GM21786 (cell line): ENCODE results near the gene CD8B.
"Not testable (repeated sequence)": the region's sequence is repeated elsewhere in the genome, so short reads cannot be mapped to it uniquely, and the experiment has no call there.

Experiments
- ATAC-seq: cut with Tn5 transposase; IDR thresholded peaks from one replicate; pipeline ENCODE4 v1.9.1; 2021; ENCODE audit not compliant: unreplicated experiment

Gene CD8B

DNA sequence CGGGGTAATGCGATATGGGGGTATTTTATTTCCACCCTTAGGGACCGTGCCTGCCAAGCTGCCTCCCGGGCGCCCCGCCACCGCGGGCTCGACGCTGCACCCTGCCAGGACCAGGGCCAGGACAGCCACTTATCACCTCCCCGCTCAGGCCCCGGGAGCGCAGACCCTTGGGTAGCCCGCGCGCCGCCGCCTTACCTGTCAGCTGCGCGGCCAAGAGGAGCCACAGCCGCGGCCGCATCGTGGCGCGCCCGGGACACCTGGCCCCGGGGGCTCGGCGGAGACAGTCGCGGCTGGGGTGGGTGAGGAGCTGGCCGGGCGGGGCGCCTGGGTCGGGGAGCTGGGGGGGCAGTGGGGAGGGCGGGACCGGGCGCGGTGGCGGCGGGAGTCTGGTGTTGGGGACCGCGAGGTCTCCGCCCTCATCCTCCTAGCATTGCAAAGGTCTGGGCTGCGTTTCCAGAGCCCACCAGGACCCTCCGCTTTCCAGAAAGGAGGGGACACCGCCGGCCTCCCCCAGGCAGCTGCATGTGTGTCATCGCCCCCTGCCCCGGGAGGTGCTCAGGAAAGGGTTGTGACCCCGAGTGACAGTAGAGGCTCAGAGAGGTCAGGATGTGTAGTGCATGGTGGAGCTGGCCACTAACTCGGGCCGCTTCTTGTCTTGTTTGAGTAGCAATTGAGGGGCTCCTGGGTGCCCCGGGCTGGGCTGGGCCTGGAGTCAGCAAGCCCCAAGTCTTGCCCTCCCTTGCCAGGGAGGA is at the start of gene CD8B:
Gene CD8B (minus strand): TSS at position 259 of the 752 bp plus-strand sequence. CDS start 21 bp downstream, at position 238.
- not testable (repeated sequence) for ATAC-seq

DNA sequence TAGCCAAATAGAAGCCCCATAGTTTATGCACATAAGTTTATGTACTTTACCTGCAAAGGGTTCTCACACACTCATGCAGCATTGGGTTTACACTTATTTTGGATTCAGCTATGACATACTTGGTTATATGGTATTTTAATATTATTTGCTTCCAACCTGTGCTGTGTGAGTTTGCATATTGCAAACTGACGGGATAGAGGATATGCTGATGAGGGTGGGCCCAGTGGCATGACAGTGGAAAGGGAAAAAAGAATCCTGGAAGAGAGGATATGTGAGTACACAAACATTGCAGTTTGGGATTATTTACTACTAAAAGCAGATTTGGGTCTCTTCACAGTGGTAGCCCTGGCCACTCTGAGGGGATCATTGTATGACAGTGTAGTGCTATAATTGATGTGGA is 44.2 kb upstream of the CD8B start:
- ATAC-seq = not testable (repeated sequence)

DNA sequence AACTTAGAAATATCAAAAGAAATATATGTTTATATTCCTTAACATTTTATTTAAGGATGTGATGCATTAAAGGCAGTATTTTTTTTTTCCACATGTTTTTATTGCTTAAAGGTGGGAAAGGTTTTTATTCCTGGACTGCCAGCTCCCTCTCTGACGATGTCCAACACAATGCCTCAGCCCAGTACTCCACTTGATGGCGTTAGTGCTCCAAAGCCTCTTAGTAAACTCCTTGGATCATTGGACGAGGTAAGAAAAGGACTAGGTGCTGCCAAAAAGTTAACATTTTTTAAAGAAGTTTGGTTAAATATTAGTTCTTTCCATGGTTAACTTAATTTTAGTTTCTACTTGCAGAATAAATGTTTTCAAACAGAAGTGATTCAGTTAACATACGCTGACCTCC is 39.0 kb upstream of the CD8B start:
- not testable (repeated sequence) for ATAC-seq

DNA sequence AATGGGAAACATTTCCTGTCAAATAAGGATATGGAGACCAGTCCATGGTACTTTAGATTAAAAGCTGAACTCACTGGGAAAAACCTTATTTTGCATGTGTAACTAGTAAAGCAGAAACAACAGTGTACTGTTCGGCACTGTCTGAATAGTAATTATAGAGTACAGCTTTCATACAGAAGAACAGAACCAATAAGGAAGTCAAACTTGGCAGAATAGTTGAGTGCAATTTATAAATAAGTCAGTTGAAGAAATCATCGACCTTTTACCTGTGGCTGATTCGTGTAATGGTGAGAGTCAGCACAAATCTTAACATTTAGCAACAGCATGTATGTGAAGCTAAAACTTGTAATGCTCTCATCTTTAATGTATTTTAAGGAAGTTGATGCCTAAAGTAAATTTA is 24.3 kb upstream of the CD8B start:
- not testable (repeated sequence) for ATAC-seq

DNA sequence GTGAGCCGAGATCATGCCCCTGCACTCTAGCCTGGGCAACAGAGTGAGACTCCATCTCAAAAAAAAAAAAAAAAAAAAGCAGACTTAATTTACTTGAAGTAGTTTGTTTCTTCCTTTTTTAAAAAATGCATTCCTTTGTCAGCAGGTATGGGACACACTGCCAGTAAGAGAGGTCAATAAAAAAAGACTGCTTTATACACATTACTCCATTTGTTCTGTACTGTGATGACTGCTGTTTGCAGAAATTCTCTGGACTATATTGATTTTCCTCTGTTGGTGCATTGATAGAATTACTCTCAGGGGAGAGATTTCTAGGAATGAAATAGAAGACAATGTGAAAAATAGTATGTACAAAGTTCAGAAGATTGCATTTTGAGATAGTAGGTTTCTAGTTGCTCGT is 21.2 kb upstream of the CD8B start:
- not testable (repeated sequence) for ATAC-seq

DNA sequence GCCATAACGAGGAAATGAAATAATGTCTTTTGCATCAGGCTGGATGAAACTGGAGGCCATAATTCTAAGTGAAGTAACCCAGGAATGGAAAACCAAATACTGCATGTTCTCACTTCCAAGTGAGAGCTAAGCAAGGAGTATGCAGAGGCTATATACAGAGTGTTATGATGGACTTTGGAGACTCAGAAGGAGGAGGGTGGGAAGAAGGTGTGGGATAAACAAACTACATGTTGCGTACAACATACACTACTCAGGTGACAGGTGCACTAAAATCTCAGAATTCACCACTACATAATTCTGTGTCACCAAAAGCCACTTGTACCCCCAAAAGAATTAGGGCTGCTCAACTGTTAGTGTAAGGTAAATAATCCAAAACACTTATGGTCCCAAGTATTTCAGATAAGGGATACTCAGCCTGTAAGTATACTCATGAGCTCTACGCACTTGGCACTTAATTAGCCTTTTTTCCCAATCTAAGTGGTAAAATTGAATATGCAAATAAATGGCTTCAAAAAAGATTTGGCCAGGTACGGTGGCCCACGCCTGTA is 20.5 kb upstream of the CD8B start:
- ATAC-seq = not testable (repeated sequence)

DNA sequence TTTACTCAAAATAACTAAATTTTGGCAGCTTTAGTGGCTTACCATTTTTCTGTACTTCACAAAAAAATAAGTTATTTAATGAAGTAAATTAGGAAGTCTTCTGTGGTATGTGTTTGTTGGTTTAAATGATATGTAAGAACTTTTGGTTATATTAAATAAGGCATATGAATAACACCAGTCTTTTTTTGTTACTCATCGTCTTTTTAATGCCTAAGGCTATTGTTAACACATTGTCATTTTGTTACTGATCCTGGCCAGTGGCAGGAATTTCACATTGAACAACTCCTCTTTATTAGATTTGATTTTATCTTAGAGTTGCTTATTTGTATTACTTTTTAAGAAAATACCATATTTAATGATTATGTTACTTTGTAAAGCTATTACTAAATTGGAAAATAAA is 17.3 kb upstream of the CD8B start:
- not testable (repeated sequence) for ATAC-seq

DNA sequence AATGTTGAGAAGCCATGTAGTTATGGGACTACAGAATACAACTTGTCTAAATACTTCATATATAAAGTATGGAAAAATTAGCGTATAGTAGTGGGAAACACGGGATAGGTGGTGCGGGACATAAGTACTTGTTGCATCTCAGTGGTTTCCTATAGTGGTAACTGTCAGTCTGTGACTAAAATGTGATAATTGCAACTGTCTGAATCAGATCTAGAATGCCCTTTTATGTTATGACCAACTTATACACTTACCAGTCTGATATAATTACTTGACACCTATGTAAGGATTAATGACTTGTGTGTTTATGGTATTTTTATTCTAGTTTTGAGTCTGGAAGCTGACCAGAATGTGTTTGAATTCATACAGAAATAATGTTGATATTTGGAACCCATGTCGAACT is 9.3 kb upstream of the CD8B start:
- not testable (repeated sequence) for ATAC-seq

DNA sequence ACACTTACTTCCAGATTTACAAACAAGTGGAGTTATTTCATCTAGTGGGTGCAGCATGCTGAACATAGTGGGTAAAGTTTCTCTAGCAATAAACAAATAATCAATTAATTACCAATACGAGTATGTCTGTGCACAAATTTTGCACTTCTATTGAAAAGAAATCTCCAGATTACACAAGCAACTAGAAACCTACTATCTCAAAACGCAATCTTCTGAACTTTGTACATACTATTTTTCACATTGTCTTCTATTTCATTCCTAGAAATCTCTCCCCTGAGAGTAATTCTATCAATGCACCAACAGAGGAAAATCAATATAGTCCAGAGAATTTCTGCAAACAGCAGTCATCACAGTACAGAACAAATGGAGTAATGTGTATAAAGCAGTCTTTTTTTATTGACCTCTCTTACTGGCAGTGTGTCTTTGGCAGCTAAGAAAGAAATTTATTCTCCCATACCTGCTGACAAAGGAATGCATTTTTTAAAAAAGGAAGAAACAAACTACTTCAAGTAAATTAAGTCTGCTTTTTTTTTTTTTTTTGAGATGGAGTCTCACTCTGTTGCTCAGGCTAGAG is 7.3 kb upstream of the CD8B start:
- ATAC-seq = not testable (repeated sequence)

DNA sequence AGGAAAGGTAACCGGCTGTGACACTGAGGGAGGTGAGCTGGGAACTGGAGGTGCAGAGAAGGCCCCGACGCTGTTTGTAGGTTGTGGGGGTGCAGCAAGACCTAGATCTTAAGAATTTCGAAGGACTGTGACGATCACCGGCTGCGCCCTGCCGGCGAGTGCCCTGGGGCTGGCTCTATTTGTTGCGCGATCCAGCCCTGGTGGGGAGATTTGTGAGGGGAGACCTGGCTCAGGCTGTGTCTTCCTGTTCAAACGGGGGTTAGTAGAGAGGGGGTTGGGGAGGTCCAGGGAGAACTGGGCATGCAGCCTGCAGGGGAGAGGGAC is 656 bp upstream of the CD8B start:
- ATAC-seq = not testable (repeated sequence)

DNA sequence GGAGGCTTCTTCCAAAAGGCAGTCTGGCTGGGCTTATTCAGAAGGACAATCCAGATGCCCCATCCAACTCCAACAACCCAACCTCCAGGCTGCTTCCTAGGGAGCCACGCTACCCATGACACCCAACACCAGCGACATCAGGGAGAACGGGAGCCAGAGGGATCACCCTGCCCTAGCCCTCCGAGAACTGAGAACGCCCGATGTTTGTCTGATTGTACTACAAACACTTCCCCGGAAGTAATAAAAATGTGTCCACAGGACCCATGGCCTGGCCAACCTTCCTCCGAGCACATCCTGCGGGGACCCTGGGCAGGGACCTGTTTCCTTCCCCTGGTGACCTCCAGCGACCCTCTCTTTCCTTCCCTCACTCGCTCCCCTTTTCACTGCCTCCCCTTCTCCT is 511 bp downstream of the CD8B start:
- ATAC-seq = not testable (repeated sequence)

DNA sequence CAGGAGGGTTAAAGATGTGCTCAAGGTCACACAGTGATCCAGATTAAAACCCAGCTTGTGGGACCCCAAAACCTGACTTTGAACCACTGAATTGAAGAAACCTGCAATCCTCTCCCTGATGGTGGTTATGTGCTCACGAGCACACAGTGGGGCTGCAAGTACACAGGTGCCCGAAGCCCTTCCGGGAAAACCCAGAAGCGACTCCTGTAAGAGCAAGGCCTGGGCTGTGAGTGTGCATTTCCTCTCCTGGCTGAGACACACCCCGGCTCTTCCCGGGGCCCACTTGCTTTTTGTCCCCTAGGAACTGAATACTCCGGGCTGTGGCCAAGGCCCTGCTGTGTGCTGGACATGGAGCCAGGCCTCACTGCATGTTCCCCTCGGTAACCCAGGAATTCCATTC is 1.1 kb downstream of the CD8B start:
- not testable (repeated sequence) for ATAC-seq

DNA sequence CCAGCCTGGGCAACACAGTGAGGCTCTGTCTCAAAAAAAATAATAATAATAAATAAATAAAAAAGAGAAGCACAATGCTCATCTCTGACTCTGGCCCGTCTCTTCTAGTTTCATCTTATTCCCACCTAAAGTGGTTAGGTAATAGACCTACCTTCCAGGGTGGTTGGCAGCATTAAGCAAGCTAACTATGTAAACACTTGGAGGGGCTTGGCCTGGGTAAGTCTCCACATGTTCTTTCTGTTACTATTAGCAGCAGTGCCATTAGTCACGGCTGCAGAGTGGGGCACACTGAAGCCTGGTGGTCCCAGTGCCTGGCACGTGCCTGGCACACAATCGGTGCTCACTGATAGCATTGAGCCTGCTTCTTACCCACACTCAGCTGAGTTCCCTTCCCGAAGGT is 4.0 kb downstream of the CD8B start:
- not testable (repeated sequence) for ATAC-seq

DNA sequence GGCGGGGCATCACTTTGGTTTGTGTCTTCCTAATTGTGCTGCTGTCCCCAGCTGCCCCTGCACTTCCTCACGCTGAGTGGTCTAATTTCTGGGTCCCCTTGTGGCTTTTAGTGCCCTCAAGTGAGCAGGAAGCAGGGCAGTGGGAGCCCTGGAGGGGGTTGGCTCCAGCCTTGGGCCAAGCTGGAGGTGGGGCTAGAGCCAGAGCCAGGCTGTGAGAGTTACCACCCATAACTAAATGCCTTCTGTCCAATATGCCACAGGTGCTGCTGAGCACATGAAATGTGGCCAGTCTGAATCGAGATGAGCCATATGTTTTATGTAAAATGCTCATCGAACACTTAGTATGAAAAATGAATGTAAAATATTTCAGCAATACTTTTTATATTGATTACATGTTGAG is 5.2 kb downstream of the CD8B start:
- not testable (repeated sequence) for ATAC-seq

DNA sequence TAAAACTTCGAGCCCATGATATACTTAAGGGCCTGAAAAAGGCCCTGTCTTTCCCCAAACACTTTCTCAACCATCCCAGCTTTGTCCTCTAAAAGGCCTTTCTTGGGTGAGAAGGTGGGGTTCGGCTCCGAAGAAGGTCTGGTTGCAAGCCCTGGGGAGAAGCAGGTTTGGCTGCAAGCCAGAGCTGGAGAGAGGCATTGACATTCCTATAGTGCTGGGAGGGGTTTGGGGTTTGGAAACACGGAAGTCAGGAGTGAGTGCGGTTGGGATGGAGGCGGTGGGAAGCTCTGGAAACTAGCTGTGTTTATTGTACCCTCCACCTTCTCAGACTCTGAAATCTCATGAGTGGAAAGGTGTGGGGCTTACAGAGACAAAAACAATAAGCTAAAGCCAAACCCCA is 5.7 kb downstream of the CD8B start:
- ATAC-seq = not testable (repeated sequence)

DNA sequence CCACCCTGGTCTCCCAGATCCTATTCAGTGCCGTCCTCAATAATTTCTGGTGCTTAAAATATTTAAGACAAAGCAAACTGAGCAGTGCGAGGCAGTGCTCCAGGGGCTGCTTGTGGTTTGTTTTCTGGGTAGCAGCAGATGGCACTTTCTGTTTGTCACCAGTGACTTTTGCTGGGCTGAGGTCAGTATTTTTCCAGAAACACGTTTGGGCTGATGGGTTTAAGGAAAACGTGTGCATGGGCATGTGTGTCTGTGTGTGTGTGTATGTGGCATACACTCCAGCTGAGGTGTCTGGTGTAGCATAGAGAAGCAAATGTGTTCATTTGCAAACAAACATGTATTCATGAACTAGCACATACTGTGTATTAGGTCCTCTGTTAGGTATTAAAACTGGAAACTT is 10.1 kb downstream of the CD8B start:
- not testable (repeated sequence) for ATAC-seq

DNA sequence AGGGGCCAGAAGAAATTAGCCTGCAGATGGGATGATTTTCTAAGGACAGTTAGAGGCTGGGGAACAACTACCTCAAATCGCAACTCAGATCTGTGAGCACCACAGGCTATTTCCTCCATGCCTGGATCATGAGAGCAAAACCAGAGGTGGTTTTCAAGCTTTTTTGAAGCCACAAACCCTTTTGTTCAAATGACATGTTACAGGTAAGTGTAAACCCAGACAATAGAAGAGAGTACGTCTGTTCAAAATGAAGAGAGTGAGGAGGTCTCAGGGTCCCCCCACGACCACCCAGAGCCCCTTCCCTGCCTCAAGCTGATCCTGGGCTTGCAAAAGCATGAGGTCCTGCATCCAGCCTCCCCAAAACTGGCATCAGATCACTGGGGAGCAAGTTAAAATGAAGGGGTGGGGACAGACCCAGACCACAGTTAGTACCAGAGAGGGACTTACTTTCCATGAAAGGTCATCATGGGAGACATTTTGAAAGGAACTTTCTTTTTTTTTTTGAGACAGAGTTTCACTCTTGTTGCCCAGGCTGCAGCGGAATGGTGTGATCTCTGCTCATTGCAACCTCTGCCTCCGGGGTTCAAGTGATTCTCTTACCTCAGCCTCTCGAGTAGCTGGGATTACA is 19.0 kb downstream of the CD8B start:
- not testable (repeated sequence) for ATAC-seq

DNA sequence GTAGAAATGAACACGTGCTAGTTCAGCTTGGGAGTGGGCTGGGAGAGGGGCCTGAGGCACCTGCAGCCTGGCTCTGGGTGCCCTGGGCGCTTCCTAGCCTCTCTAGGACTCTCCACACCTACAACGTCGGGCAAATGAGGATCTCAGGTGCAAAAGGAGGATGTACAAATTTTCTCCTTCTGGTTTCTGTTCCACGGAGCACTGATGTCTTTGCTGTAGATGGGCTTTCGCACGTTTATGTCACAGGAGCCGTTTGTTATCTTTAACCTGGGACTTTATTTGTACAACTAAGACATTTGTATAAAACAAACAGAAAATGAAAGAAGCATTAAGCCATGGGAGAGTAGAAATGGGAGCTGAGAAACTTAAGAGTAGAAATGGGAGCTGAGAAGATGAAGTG is 20.4 kb downstream of the CD8B start:
- not testable (repeated sequence) for ATAC-seq

DNA sequence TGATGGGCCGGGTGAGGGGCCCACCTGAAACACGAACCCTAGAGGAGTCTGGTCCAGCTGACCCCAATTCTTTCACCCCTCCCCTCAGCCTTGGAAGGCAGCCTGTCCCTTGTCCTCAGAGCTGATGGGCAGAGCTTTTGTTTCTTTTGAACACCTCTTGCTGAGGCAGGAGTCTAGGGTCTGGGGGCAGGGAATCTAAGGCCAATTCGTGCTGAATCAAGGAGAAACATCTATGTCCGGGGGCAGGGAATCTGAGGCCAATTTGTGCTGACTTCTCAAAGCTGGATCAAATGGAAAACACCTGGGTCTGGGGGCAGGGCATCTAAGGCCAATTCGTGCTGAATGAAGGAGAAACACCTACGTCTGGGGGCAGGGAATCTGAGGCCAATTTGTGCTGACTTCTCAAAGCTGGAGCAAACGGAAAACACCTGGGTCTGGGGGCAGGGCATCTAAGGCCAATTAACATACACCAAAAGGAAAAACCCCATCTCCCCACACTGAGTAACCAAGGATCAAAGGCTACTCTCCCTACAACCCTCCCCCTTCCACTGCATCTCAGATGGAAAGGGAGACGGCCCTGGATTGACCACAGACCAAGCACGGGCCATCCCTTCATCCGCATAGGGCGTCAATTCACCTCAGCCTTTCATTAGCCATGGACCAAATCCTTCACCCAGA is 21.7 kb downstream of the CD8B start:
- not testable (repeated sequence) for ATAC-seq

DNA sequence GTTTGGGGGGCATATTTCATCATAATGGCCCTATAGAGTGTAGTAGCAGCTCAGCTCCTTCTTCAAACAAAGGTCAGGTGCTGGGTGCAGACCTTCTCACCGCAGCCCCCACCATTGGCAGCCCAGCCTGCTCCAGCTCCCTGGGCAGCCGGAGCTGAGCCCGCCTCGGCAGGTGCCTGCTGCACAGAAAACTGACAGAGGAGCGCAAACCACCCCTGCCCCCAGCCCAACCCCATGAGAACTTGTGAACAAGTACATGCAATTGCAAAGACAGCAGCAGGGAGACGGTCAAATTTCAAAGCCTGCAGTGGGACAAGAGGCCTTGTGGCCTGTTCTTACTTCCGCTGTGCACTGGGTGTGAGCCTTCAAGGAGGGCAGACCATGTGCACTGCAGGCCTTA is 22.2 kb downstream of the CD8B start:
- not testable (repeated sequence) for ATAC-seq

DNA sequence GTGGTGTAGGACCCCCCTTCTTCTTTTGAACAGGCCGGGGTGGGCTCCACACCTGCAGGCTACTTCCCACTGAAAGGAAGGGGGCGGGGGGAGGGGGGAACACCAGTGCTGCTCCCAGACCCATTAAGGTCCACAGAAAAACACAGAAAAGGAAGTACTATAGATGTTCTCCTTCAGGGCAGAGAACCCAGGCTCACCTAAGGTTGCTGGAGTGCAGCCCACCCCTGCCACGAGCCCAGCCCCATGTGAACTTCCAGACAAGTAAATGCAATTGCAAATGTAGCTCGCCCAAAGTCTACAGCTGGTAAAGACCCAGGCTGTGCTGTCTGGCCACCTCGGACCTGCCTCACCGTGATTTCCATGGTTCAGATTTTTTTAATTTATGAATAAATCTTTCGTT is 24.0 kb downstream of the CD8B start:
- ATAC-seq = not testable (repeated sequence)
